Kidney capillary endothelial cell (primary cell): ENCODE measurements around the gene USP6.
A peak's percentile ranks its signal among the peaks of the same experiment; 100 is the strongest.
"Not testable (repeated sequence)": the region's sequence is repeated elsewhere in the genome, so short reads cannot be mapped to it uniquely, and the experiment has no call there.

Source experiments
- DNase-seq: peaks from one replicate; pipeline ENCODE4 v3.0.0-alpha.2; 2018; ENCODE audit warnings: low spot score

Gene USP6

DNA sequence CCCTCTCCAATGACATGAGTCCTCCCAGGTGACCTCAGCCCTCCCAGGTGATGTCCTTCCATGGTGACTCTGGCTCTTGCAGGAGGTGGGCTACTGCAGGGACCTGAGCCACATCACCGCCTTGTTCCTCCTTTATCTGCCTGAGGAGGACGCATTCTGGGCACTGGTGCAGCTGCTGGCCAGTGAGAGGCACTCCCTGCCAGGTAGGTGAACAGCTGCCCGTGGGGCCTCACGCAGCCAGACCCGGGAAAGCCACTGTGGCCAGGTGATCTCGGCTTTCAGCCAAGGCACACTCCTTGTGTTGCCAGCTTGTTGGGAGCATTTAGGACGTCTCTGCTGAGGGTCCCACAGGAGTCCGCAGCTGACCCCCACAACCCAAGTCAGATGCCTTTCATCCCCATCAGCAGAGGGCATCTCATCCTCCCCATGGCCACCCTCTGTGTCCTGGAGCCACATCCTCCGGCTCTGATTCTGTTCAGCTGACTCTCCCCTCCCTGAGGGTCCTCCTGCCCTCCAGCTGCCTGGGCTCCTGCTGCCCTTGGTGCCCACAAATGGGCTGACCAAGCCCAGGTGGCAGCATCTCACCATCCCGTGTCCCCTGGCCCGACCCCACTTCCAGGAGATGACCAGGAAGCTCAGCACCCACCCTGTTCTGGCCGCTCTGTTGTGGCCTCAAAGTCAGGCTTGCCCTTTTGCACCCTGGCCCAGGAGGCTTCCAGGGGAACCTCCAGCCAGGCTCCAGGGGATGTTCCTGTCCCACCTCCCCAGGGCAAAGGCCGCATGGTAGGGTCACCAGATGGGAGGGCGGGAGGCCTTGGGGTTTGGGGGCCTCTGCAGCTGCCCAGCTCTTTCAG lies 20.1 kb downstream of the USP6 start:
- no peak for DNase-seq

DNA sequence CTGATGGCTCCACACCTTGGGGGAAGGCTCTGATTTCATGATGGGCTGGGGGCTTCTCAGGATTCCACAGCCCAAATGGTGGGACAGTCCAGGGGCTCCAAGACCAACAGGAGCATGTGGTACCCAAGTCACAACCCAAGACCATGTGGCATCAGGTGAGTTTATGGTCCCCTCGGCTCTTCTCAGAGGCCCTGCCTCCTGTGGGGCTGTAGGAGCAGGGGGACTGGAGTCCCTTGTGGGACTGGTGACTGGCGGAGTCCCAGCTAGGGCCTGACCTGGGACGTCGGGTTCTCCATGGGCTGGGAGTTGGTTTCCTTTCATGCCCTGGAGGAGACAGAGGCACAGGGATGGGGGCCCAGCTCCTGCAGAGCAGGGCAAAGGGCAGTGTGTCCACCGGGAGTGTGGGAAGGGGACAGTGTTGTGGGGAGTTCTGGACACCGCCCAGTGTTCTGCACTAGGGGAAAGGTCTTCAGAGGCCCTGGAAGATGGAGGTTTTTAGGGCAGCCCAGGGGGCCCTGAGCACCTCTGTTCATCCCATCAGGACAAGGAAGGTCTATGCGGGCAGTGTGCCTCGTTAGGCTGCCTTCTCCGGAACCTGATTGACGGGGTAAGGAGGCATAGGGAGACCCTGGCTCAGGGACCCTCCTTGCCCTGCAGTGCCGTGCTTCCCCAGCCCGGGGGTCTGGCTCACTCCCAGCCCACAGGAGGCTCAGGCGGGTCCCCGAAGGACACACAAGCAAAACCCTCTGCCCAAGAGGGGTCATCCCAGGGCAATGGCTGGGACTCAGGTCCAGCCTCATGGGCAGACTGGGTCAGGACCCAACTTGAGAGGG lies 21.0 kb downstream of the USP6 start:
- DNase-seq = not testable (repeated sequence)

DNA sequence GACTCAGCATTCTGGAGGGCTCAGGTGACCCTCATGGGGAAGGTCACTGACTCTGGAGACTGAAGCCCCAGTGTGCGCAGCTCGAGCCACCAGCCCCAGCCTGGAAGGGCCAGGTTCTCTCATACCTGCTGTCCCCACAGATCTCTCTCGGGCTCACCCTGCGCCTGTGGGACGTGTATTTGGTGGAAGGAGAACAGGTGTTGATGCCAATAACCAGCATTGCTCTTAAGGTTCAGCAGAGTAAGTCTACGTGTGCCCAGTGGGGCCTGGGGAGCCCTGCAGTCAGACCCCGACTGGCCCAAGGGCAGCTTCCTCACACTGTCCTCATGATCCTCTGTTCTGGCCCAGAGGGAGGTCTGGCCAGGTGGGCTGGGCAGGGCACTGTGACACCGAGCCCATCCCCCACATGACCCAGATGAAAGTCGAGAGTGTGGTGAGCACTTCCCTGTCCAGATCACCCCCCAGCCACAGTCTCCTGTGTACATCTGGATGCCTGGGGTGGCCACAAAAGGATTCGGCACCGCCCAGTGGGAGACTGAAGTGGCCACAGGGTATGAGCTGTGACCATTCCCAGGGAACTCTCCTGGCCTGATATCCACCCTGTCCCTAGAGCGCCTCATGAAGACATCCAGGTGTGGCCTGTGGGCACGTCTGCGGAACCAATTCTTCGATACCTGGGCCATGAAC lies 21.8 kb downstream of the USP6 start:
- DNase-seq = not testable (repeated sequence)

DNA sequence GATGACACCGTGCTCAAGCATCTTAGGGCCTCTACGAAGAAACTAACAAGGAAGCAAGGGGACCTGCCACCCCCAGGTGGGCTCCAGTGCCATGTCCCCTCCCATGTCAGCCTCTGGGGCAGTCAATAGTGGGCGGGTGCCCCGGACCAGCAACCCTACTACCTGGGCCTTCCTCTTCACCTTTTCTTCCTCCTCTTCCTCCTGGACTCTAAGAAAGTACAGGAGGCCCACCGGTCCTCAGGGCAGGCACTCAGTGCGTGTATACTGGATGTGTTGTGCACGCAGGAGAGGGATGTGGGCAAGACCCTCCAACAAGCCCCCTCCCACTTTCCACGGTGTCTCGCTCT lies 22.3 kb downstream of the USP6 start:
- DNase-seq = not testable (repeated sequence)

DNA sequence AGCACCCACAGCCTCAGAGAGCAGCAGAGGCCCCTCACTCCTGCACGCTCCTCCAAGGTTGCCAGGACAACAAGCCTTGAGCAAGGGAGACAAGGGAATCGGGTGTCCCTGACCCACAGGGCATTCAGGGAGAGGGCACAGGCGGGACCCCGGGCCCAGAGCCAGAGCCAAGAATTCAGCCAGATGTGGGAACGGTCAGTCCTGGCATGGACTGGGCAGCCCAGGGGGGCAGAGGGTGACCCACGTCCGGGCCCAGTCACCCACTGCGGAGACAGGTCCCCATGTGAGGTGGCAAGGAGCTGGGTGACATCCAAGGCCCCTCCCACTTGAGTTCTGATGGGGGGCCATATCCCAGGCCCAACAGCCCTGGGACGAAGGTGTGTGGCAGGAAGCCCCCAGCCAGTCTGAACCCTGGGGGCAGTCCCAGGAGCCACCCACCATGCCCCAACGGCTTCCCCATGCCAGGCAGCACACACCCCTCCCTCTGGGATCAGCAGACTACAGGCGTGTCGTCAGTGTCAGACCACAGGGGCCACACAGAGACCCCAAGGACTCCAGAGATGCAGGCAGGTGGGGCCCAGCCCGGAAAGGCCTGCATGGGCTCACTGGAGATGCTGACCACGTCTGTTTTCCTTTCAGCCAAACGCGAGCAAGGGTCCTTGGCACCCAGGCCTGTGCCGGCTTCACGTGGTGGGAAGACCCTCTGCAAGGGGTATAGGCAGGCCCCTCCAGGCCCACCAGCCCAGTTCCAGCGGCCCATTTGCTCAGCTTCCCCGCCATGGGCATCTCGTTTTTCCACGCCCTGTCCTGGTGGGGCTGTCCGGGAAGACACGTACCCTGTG lies 23.0 kb downstream of the USP6 start:
- DNase-seq = no peak

DNA sequence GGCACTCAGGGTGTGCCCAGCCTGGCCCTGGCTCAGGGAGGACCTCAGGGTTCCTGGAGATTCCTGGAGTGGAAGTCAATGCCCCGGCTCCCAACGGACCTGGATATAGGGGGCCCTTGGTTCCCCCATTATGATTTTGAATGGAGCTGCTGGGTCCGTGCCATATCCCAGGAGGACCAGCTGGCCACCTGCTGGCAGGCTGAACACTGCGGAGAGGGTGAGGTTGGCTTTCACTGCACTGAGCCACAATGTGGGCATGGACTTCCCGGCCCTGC lies 23.6 kb downstream of the USP6 start:
- no peak for DNase-seq

DNA sequence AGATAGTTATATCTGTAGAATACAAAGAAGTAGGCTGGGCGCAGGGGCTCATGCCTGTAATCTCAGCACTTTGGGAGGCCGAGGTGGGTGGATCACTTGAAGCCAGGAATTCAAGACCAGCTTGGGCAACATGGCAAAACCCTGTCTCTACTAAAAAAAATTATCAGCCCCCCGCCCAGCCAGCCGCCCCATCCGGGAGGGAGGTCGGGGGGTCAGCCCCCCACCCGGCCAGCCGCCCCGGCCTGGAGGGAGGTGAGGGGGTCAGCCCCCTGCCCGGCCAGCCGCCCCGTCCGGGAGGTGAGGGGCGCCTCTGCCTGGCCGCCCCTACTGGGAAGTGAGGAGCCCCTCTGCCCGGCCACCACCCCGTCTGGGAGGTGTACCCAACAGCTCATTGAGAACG lies 27.0 kb downstream of the USP6 start:
- DNase-seq = not testable (repeated sequence)

DNA sequence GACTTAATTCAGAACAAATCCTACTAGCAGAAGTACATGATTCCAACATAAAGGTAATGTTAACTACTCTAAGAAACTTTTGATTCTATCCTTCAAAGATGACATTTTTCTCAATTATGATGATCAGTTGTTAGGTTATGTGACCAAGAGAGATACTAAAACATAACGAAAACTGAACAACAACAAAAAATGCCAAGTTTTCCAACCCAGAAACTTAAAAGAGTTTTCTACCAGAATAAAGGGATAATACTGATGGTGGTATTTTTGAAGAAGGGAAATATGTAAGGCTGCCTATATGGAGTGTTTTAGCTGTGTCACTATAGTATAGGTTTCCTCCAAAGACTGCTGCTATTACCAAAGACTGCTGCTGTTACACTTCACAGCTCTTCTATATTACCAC lies 30.3 kb downstream of the USP6 start:
- DNase-seq = not testable (repeated sequence)

DNA sequence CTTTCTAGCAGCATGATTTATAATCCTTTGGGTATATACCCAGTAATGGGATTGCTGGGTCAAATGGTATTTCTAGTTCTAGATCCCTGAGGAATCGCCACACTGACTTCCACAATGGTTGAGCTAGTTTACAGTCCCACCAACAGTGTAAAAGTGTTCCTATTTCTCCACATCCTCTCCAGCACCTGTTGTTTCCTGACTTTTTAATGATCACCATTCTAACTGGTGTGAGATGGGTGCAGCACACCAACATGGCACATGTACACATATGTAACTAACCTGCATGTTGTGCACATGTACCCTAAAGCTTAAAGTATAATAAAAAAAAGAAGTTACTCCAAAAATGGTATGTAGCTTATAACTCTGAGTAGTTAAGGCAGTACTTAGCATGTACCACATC lies 44.9 kb downstream of the USP6 start:
- not testable (repeated sequence) for DNase-seq

DNA sequence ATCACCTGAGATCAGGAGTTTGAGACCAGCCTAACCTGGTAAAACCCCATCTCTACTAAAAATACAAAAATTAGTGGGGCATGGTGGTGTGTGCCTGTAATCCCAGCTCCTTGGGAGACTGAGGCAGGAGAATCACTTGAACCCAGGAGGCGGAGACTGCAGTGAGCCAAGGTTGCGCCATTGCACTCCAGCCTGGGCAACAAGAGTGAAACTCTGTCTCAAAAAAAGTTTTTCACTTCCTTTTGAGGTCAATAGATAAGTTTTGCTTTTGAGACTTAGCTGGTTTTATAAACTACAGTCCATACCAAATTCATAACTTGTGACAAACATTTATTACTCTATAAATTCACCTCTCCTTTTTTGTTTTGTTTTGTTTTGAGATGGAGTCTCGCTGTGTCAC lies 46.0 kb downstream of the USP6 start:
- DNase-seq = not testable (repeated sequence)

DNA sequence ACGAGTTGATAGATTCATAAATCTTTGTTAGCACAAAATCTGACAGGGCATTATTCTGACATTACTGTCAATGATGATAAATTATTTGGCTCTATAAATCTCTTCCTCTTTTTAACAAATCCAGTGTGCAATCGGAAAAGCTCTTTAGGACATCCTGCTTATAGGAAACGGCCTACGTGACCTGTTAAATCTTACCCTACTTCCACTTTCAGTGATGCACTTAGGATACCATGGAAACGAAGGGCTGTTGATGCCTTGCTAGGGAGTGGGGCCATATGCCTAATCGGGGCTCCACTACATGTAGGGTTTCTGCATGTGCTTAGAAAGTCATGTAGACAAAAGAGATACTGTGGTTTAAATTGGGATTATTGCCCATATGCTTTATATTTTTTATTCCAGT lies 48.6 kb downstream of the USP6 start:
- no peak for DNase-seq

DNA sequence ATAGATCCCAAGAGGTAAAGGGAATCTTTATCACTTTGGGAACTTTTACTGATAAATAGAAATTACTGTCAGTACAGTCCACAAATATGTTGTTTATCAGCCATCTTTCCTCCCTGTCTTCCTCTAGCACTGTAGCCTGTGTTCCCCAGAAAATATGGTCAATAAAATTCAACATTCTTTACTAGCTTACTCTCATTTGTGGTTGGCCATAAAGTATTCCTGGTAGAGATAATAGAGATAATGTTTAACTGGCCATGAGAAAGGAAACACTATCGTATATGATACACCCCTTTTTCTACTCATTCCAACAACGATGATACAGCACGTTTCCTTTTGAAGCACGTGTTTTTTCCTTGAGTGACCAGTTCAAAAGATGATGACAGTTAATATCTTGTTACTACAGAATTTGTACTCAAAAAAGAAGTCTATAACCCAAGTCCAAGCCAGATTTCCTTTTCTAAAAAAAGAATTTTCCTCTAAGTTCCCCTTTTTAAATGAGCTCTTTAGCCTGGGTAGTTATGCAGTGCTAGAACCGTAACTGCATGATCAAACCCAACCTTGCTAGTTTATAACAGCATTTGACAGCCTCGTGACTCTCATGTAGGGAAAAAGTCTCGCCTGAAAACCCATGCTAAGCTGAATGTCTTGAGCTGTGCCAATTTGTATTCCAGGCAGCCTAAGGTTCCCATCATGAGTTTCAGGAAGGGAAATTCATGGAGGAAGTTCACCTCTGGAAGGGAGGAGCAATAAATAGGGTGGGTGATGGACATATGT lies 50.1 kb downstream of the USP6 start:
- not testable (repeated sequence) for DNase-seq

DNA sequence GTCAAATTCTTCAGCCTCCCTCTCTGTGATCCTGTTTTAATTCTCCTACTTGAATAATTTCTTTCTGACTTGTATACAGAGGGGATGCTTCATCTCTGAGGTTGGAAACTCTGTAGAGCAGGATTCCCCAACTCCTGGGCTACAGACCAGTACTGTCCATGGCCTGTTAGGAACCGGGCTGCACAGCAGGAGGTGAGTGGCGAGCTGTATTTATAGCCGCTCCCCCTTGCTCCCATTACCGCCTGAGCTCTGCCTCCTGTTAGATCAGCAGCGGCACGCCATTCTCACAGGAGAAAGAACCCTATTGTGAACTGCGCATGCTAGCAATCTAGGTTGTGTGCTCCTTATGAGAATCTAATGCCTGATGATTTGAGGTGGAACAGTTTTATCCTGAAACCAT lies 59.2 kb downstream of the USP6 start:
- not testable (repeated sequence) for DNase-seq

DNA sequence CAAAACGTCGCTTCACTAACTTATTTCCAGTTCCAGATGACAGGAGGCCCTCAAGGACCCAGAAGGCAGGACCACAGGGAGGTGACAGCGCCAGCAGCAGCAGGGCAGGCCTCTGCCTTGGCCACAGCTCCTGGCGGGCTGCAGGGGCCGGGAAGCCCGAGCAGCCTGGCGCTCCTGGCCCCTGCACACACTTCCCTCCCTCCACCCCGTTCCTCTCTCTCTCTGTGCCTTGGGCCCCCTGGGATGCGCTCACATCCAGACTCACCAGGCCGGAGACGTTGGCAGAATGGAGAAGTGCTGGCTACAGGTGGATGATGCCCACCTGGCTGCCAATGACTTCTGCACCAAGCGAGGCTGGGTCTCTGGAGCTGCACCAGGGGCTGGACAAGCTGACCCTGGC lies 63.2 kb downstream of the USP6 start:
- no peak for DNase-seq

DNA sequence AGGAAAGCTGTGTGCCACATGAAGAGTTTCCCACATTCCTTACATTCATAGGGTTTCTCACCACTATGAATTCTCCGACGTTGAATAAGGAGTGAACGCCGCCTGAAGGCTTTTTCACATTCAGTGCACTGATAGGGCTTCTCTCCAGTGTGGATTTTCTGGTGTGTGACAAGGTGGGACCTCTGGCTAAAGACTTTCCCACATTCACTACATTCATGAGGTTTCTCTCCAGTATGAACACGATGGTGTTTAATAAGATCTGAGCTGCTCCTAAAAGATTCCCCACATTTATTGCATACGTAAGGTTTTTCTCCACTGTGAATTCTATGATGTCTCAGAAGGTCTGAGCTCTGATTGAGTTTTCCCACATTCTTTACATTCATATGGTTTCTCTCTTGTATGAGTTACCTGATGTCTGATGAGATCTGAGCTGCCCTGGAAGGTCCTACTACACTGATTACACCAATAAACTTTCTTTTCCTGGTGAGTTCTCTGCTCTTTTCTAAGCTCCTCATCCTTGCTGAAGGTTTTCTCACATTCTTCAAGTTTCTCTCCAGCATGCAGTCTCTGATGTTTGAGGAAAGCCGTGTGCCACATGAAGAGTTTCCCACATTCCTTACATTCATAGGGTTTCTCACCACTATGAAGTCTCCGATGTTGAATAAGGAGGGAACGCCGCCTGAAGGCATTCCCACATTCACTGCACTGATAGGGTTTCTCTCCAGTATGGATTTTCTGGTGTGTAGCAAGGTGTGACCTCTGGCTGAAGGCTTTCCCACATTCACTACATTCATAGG lies 65.9 kb downstream of the USP6 start:
- DNase-seq = no peak

DNA sequence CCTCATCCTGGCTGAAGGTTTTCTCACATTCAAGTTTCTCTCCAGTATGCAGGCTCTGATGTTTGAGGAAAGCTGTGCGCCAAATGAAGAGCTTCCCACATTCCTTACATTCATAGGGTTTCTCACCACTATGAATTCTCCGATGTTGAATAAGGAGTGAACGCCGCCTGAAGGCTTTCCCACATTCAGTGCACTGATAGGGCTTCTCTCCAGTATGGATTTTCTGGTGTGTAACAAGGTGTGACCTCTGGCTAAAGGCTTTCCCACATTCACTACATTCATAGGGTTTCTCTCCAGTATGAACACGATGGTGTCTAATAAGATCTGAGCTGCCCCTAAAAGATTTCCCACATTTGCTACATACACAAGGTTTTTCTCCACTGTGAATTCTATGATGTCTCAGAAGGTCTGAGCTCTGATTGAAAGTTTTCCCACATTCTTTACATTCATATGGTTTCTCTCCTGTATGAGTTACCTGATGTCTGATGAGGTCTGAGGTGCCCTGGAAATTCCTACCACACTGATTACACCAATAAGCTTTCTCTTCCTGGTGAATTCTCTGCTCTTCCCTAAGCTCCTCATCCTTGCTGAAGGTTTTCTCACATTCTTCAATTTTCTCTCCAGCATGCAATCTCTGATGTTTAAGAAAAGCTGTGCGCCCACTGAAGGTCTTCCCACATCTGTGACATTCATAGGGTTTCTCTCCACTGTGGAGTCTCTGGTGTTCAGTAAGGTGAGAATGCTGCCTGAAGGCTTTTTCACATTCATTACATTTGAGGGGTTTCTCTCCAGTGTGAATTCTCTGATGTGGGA lies 67.0 kb downstream of the USP6 start:
- DNase-seq = no peak

DNA sequence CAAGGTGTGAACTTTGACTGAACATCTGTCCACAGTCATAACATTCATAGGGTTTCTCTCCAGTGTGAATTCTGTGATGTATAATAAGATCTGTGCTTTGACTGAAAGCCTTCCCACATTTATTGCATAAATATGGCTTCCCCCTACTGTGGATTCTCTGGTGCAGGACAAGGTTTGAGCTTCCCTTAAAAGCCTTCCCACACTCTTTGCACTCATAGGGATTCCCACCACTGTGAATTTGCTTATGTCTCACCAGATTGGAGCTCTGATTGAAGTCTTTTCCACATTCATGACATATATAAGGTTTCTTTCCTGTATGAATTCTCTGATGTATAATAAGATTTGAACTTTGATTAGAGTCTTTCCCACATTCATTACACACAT lies 67.6 kb downstream of the USP6 start:
- DNase-seq = no peak

DNA sequence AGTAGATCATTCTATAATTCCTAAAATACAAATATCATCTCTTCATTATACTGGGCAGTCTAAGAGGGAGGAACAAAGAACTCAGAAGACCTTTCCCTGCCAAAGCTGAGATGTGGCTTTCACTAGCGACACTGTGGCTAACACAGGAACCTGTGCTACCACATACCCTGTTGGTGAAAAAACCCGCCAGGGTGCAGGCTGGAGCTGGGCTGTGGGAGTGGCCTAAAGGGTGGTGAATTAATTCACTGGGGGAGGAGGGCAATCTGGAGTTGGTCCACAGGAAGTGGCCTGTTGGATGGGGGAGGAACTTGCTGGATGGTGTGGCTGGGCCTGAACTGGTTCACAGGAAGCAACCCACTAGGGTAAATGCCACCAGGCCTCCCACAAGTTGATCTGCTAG lies 68.5 kb downstream of the USP6 start:
- DNase-seq = no peak

DNA sequence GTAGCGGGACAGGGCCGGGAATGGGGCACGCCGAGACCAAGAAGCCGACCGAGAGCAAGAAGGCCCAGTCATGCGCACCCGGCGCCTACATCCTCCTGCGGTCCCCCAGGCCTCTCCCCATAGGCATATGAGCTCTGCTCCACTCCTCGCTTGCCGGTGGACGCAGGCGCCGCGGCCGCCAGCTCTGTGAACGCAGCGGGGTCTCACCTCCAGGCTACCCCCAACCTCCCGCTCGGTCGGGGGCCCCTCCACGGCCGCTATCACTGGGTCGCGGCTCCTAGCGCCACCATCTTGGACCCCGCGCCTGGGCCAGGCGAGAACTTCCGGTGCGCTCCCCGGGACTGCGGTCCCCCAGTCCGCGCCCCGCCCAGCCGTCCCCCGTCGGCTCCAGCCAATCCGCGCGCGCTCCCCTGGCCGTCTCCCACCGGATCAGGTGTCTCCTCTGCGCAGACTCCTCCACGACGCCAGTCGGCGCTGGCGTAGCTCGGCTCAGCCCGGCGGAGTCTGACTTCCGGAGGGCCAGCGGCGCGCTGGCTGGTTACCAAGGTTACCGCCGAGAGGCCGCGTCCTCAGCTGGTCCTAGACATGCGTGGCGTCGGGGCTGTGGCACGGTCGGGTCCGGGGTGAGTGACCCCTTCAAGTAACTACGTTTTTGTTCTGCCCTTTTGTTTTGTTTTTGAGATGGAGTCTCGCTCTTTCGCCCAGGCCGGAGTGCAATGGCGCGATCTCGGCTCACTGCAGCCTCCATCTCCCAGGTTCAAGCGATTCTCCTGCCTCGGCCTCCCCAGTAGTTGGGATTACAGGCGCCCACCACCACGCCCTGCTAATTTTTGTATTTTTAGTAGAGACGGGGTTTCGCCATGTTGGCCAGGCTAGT lies 75.9 kb downstream of the USP6 start, which contains the start of gene ZNF594:
TSS of gene ZNF594 (minus strand) at position 328 of the 877 bp plus-strand sequence. CDS start 7,612 bp downstream, outside the sequence.
- DNase-seq = peak; percentile 83
